Memory B cell (primary cell): ENCODE measurements around the gene GNMT.
"Not testable (repeated sequence)": the region's sequence is repeated elsewhere in the genome, so short reads cannot be mapped to it uniquely, and the experiment has no call there.

Experiments used
- ATAC-seq: fragments of 150-1000 bp; cut with Tn5 transposase; 2 replicates; pipeline ENCODE4 v1.10.0; 2021; ENCODE audit warnings: low read depth, mild to moderate bottlenecking, moderate library complexity
- DNase-seq, 2 donors: peaks; one replicate each; pipeline ENCODE4 v3.0.0; 2022; ENCODE audit warnings: low spot score in 2 of 2
- H3K27ac Mint-ChIP-seq: one replicate; pipeline ENCODE4 v1.8.0; 2022; ENCODE audit warnings: mild to moderate bottlenecking, moderate library complexity, mixed read lengths
- H3K27me3 Mint-ChIP-seq: one replicate; pipeline ENCODE4 v1.8.0; 2022; ENCODE audit warnings: mixed read lengths
- H3K36me3 Mint-ChIP-seq: one replicate; pipeline ENCODE4 v1.8.0; 2022; ENCODE audit warnings: mild to moderate bottlenecking, mixed read lengths
- H3K4me1 Mint-ChIP-seq: one replicate; pipeline ENCODE4 v1.8.0; 2022; ENCODE audit warnings: mixed read lengths
- H3K4me3 Mint-ChIP-seq: one replicate; pipeline ENCODE4 v1.8.0; 2022; ENCODE audit warnings: mild to moderate bottlenecking, moderate library complexity, mixed read lengths
- H3K9me3 Mint-ChIP-seq: one replicate; pipeline ENCODE4 v1.8.0; 2022; ENCODE audit warnings: mixed read lengths

Gene GNMT

GRCh38 chr6:42998205-42998604 is 37.7 kb downstream of the GNMT start:
- not testable (repeated sequence) for H3K9me3 Mint-ChIP-seq, H3K4me3 Mint-ChIP-seq, H3K4me1 Mint-ChIP-seq, ATAC-seq, DNase-seq, H3K36me3 Mint-ChIP-seq, H3K27ac Mint-ChIP-seq, H3K27me3 Mint-ChIP-seq

- DNase-seq (no peak), ATAC-seq (no peak)
- Mint-ChIP-seq H3K4me3 (no peak overlapping the region), H3K4me1 (peaks cover 2% of the 10 kb centered on the region), H3K9me3 (no peaks in the 10 kb centered on the region), H3K27ac (no peak overlapping the region), H3K27me3 (no peaks in the 10 kb centered on the region), H3K36me3 (peaks cover 6% of the 10 kb centered on the region)
Measured at GRCh38 chr6:43001843-43002242, 41.3 kb downstream of the GNMT start.

GRCh38 chr6:43005844-43006243 is 45.3 kb downstream of the GNMT start:
- Mint-ChIP-seq H3K27me3 (no peaks in the 10 kb centered on the region), H3K4me1 (peaks cover 12% of the 10 kb centered on the region), H3K36me3 (peaks cover 12% of the 10 kb centered on the region), H3K9me3 (no peaks in the 10 kb centered on the region), H3K4me3 (no peak overlapping the region), H3K27ac (no peak overlapping the region)
- no peak for DNase-seq
- ATAC-seq, result no peak

GRCh38 chr6:43006251-43006650 is 45.7 kb downstream of the GNMT start:
- Mint-ChIP-seq H3K9me3 (no peaks in the 10 kb centered on the region), H3K4me3 (no peak overlapping the region), H3K27me3 (no peaks in the 10 kb centered on the region), H3K27ac (no peak overlapping the region), H3K4me1 (peaks cover 14% of the 10 kb centered on the region), H3K36me3 (peaks cover 14% of the 10 kb centered on the region)
- no peak for ATAC-seq
- DNase-seq, result no peak

- Mint-ChIP-seq H3K4me3 (no peak overlapping the region), H3K27me3 (no peaks in the 10 kb centered on the region), H3K36me3 (peaks cover 14% of the 10 kb centered on the region), H3K27ac (no peak overlapping the region), H3K9me3 (no peaks in the 10 kb centered on the region), H3K4me1 (peaks cover 15% of the 10 kb centered on the region)
- no peak for DNase-seq
- no peak for ATAC-seq
Measured at GRCh38 chr6:43007126-43007525, 46.6 kb downstream of the GNMT start.

- Mint-ChIP-seq H3K9me3 (no peaks in the 10 kb centered on the region), H3K4me3 (no peak overlapping the region), H3K27ac (peak overlapping the region; percentile 70), H3K36me3 (peaks cover 14% of the 10 kb centered on the region), H3K4me1 (peaks cover 33% of the 10 kb centered on the region), H3K27me3 (no peaks in the 10 kb centered on the region)
- DNase-seq, result no peak
- ATAC-seq, result no peak
Measured at GRCh38 chr6:43009124-43009523, 48.6 kb downstream of the GNMT start.

- H3K9me3 Mint-ChIP-seq, result no peaks in the 10 kb centered on the region
- H3K36me3 Mint-ChIP-seq, result peaks cover 13% of the 10 kb centered on the region
- H3K27ac Mint-ChIP-seq, result no peak overlapping the region
- H3K27me3 Mint-ChIP-seq, result no peaks in the 10 kb centered on the region
- DNase-seq (no peak), ATAC-seq (no peak)
- H3K4me3 Mint-ChIP-seq, result no peak overlapping the region
- H3K4me1 Mint-ChIP-seq, result peaks cover 42% of the 10 kb centered on the region
Measured at GRCh38 chr6:43011207-43011606, 50.7 kb downstream of the GNMT start.

GRCh38 chr6:43012364-43012763 is 51.8 kb downstream of the GNMT start:
- Mint-ChIP-seq H3K4me3 (peak overlapping the region; percentile 28), H3K27me3 (no peaks in the 10 kb centered on the region), H3K36me3 (peaks cover 9% of the 10 kb centered on the region), H3K27ac (peak overlapping the region; percentile 93), H3K4me1 (peaks cover 42% of the 10 kb centered on the region), H3K9me3 (no peaks in the 10 kb centered on the region)
- no peak for ATAC-seq
- no peak for DNase-seq

- Mint-ChIP-seq H3K9me3 (no peaks in the 10 kb centered on the region), H3K27me3 (no peaks in the 10 kb centered on the region), H3K4me1 (peaks cover 42% of the 10 kb centered on the region), H3K36me3 (peaks cover 13% of the 10 kb centered on the region), H3K27ac (peak overlapping the region; percentile 93), H3K4me3 (peak overlapping the region; percentile 99)
- DNase-seq (no peak), ATAC-seq (peak; percentile 6)
Measured at GRCh38 chr6:43013097-43013842, 52.7 kb downstream of the GNMT start.
